ENCODE data around the gene NPAS4. TPM values are rescaled to one million over a fixed set of nuclear protein-coding genes. Genes with fewer than 3 reads are reported as not detected.

Gene NPAS4
- total and polyA plus RNA-seq, 2 donors from 2014 or later, result 0.19 TPM; not detected in 1

DNA sequence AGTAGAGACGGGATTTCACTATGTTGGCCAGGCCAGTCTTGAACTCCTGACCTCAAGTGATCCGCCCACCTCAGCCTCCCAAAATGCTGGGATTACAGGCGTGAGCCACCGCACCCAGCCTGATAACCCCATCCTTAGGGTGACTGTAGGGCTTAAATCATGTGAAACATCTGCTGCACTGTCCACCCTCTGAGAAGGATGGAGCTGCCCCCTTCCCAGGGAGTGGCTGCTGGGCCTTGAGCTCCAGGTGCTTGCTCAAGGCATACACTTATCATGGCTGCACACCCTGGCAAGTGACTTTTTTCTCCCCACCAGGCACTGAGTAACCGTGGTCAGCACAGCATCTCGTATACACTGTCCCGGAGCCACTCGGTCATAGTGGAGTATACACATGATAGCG lies 51.2 kb downstream of the NPAS4 start:
- no peak for FAIRE-seq
- peaks cover 0 to 6% (median 5%) of the 10 kb centered on the region in 3 donors for H3K36me3 ChIP-seq (ENCODE audit: control insufficient read depth in 2 of 3, insufficient read depth in 3 of 3, low read length in 3 of 3)
- peak in 1 of 5 donors; percentile 39 for DNase-seq
- TF ChIP-seq, protein P1, sequence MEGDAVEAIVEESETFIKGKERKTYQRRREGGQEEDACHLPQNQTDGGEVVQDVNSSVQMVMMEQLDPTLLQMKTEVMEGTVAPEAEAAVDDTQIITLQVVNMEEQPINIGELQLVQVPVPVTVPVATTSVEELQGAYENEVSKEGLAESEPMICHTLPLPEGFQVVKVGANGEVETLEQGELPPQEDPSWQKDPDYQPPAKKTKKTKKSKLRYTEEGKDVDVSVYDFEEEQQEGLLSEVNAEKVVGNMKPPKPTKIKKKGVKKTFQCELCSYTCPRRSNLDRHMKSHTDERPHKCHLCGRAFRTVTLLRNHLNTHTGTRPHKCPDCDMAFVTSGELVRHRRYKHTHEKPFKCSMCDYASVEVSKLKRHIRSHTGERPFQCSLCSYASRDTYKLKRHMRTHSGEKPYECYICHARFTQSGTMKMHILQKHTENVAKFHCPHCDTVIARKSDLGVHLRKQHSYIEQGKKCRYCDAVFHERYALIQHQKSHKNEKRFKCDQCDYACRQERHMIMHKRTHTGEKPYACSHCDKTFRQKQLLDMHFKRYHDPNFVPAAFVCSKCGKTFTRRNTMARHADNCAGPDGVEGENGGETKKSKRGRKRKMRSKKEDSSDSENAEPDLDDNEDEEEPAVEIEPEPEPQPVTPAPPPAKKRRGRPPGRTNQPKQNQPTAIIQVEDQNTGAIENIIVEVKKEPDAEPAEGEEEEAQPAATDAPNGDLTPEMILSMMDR (IDR thresholded peaks at IDR 0.05; ENCODE audit: borderline replicate concordance, extremely low read depth, insufficient read depth), result no peak
- intact Hi-C loops (cut with DNase I), result no loop called here
- H3K27me3 ChIP-seq (ENCODE audit: control insufficient read depth, insufficient read depth, low read length), result no peaks in the 10 kb centered on the region
- no peak overlapping the region for H3K4me3 ChIP-seq (ENCODE audit: low read length in 3 of 3)
- no peak overlapping the region for H3K27ac ChIP-seq (ENCODE audit: low read depth in 2 of 2, low read length in 2 of 2)
- H3K4me1 ChIP-seq (ENCODE audit: control insufficient read depth in 2 of 3, insufficient read depth in 2 of 3, low read depth in 1 of 3, low read length in 3 of 3), result peaks cover 0 to 8% (median 6%) of the 10 kb centered on the region in 3 donors
- H3K9ac ChIP-seq (ENCODE audit: low read length in 3 of 3), result no peak overlapping the region
- H3K9me3 ChIP-seq (ENCODE audit: control insufficient read depth in 2 of 3, insufficient read depth in 1 of 3, low read length in 3 of 3), result no peaks in the 10 kb centered on the region

DNA sequence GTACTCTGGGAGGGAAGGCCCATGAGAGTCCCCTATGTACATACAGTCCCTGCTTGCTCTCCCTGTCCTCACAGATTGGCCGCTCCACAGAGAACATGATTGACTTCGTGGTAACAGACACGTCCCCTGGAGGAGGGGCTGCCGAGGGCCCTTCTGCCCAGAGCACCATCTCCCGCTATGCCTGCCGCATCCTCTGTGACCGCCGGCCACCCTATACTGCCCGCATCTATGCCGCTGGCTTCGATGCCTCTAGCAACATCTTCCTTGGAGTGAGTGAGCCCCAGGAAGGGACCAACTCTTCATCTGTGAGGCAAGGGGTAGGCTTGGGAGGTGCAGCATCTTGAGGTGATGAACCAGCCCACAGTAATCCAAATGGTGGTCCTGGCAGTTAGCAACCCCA lies 52.3 kb downstream of the NPAS4 start:
- no peaks in the 10 kb centered on the region for H3K4me1 ChIP-seq (ENCODE audit: control insufficient read depth in 2 of 3, insufficient read depth in 2 of 3, low read depth in 1 of 3, low read length in 3 of 3)
- peaks cover 0 to 6% (median 5%) of the 10 kb centered on the region in 3 donors for H3K36me3 ChIP-seq (ENCODE audit: control insufficient read depth in 2 of 3, insufficient read depth in 3 of 3, low read length in 3 of 3)
- no peak overlapping the region for H3K4me3 ChIP-seq (ENCODE audit: low read length in 3 of 3)
- intact Hi-C loops (cut with DNase I), result no loop called here
- H3K27ac ChIP-seq (ENCODE audit: low read depth in 2 of 2, low read length in 2 of 2), result no peak overlapping the region
- no peak overlapping the region for H3K9ac ChIP-seq (ENCODE audit: low read length in 3 of 3)
- DNase-seq, result peak in 1 of 5 donors; percentile 62
- no peaks in the 10 kb centered on the region for H3K27me3 ChIP-seq (ENCODE audit: control insufficient read depth, insufficient read depth, low read length)
- FAIRE-seq, result no peak
- TF ChIP-seq, protein P1 (IDR thresholded peaks at IDR 0.05; ENCODE audit: borderline replicate concordance, extremely low read depth, insufficient read depth), result no peak
- no peaks in the 10 kb centered on the region for H3K9me3 ChIP-seq (ENCODE audit: control insufficient read depth in 2 of 3, insufficient read depth in 1 of 3, low read length in 3 of 3)

DNA sequence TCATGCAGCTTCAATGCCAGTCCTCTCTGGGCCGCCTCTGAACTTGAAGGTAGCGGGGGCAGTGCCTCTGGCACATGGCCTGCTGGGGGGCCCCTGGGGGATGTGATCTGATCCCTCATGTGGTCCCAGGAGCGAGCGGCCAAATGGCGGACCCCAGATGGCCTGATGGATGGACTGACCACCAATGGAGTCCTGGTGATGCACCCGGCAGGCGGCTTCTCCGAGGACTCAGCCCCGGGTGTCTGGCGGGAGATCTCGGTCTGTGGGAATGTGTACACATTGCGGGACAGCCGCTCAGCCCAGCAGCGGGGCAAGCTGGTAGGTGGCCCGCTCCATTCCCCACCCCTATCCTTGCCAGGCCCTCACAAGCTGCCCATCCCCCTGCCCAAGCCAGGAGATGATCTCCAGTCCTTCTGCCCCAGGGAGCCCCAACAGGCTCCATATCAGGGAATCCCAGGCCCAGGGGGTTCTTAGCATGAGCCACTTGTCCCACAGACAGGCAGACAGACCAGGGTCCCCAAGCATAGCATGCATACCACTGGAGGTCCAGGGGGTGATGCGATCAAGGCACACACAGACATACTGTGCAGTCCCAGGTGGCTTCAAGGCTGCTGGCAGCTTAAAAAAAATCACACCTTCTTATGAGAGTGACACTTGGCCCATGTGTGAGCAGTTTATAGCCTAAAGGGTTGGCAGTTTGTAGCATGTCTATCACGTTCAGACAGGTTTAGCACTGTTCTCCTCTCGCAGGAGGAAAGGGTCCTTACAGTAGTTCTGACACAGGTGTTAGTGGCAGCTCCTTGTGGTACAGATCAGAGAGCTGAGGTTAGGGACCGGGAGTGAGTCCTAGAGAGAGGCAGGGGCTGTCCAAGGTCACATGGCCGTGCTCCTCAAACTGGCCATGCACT lies 53.0 kb downstream of the NPAS4 start:
- FAIRE-seq, result no peak
- DNase-seq, result no peak

More for the DNA sequence above, 53.0 kb downstream of the NPAS4 start:
- Histone ChIP-seq H3K9ac (ENCODE audit: low read length in 3 of 3) (no peak overlapping the region), H3K27me3 (ENCODE audit: control insufficient read depth, insufficient read depth, low read length) (no peaks in the 10 kb centered on the region), H3K4me3 (ENCODE audit: low read length in 3 of 3) (no peak overlapping the region), H3K27ac (ENCODE audit: low read depth in 2 of 2, low read length in 2 of 2) (no peak overlapping the region), H3K36me3 (ENCODE audit: control insufficient read depth in 2 of 3, insufficient read depth in 3 of 3, low read length in 3 of 3) (peaks cover 0 to 6% (median 5%) of the 10 kb centered on the region in 3 donors), H3K9me3 (ENCODE audit: control insufficient read depth in 2 of 3, insufficient read depth in 1 of 3, low read length in 3 of 3) (no peaks in the 10 kb centered on the region), H3K4me1 (ENCODE audit: control insufficient read depth in 2 of 3, insufficient read depth in 2 of 3, low read depth in 1 of 3, low read length in 3 of 3) (peaks cover 0 to 2% (median 0%) of the 10 kb centered on the region in 3 donors)
- intact Hi-C loops (cut with DNase I), result no loop called here
- TF ChIP-seq, protein P1 (IDR thresholded peaks at IDR 0.05; ENCODE audit: borderline replicate concordance, extremely low read depth, insufficient read depth), result no peak

All from kidney (tissue), 14 donors.